LNCAP (cell line): Measurements from ENCODE around the gene SCIN.

Experiments used
- TF ChIP-seq, protein P1 (sequence below): fragments of 450-650 bp; IDR thresholded peaks from 2 replicates; pipeline ENCODE4 v1.5.1; 2017; ENCODE audit warnings: mild to moderate bottlenecking

The SCIN gene

DNA sequence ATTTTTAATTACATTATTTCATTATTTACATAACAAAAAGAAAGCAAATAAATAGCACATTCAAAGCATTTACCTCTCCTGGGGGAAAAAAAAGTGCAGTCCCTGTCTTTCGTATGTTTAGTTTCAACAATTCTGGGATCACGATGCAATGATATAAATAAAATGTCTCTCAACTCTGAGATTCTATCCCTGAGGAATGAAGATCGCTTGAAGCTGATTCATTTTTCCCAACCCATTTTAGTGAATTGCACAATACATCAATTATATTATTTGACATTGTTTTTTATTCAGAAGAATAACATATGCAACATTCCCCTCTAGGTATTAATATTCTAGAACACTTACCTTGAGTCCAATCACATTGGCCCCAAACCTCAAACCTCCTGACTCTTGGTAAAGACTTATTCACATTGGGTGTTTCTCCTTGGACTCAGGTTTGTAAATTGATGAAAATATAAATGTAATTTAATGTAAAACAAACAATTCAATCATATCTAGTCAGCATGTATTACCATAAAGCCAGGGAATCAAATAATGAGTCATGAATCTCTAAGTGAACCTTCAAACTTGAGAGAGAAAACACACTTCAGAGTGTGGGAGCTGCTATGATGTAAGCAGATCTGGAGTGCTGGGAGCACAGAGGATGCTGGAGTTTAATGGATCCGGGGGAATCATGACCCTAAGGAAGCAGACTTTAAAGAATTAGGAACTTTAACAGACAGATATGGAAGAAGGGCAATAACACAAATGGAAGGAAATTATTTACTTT is 5.3 kb upstream of the SCIN start:
- TF ChIP-seq, protein P1, sequence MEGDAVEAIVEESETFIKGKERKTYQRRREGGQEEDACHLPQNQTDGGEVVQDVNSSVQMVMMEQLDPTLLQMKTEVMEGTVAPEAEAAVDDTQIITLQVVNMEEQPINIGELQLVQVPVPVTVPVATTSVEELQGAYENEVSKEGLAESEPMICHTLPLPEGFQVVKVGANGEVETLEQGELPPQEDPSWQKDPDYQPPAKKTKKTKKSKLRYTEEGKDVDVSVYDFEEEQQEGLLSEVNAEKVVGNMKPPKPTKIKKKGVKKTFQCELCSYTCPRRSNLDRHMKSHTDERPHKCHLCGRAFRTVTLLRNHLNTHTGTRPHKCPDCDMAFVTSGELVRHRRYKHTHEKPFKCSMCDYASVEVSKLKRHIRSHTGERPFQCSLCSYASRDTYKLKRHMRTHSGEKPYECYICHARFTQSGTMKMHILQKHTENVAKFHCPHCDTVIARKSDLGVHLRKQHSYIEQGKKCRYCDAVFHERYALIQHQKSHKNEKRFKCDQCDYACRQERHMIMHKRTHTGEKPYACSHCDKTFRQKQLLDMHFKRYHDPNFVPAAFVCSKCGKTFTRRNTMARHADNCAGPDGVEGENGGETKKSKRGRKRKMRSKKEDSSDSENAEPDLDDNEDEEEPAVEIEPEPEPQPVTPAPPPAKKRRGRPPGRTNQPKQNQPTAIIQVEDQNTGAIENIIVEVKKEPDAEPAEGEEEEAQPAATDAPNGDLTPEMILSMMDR: no peak

- TF ChIP-seq, protein P1: no peak
Measured at GRCh38 chr7:12565873-12566272, 4.6 kb upstream of the SCIN start.

- TF ChIP-seq, protein P1: no peak
Measured at GRCh38 chr7:12567015-12567414, 3.5 kb upstream of the SCIN start.

- TF ChIP-seq, protein P1: no peak
Measured at GRCh38 chr7:12569673-12570072, 847 bp upstream of the SCIN start.

DNA sequence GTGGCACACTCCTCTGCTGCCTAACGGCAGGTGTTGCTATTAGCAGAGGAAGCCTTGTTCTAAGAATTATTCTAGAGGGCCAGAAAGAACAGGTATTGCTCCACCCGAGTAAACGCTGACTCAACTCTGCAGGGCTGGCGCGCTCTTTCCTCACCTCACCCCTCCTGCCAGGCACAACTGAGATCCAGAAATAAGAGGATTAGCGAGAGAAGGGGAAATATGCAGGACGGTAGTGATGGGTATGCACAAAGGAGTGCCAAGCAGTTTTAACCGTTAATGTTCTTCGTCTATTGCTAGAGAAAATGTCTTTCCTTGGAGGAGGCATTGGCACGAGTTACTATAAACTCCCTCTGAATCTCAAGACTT is 369 bp upstream of the SCIN start:
- TF ChIP-seq, protein P1: no peak

GRCh38 chr7:12571691-12572090 is 1.2 kb downstream of the SCIN start:
- TF ChIP-seq, protein P1: no peak

GRCh38 chr7:12572941-12573575 is 2.5 kb downstream of the SCIN start:
- TF ChIP-seq, protein P1: no peak
